K562 (cell line): Measurements from ENCODE around the gene CCDC183. TPM values are rescaled to one million over a fixed set of nuclear protein-coding genes. Genes with fewer than 3 reads are reported as not detected.

Experiments used
- ATF1 ChIP-seq, 2 experiments: fragments of 450-650 bp in 1 of 2; IDR thresholded peaks; 2 replicates each; pipeline ENCODE4 v1.6.1; 2016; ENCODE audit warnings: missing compliant biosample characterization in 1 of 2, missing genetic modification characterization in 1 of 2
- BRD9 ChIP-seq: fragments of 450-650 bp; IDR thresholded peaks from 2 replicates; pipeline ENCODE4 v1.6.1; 2018; ENCODE audit warnings: low read depth; ENCODE audit not compliant: partially characterized antibody
- CREM ChIP-seq: IDR thresholded peaks from 2 replicates; pipeline ENCODE4 v1.6.1; 2014; ENCODE audit warnings: antibody characterized with exemption, low read depth
- ETV1 ChIP-seq: fragments of 450-650 bp; conservative IDR thresholded peaks from 2 replicates; pipeline ENCODE4 v1.6.1; 2016; ENCODE audit warnings: missing genetic modification characterization, control low read depth, low read depth, missing compliant biosample characterization
- GATAD2B ChIP-seq: fragments of 450-650 bp; IDR thresholded peaks from 2 replicates; pipeline ENCODE4 v1.6.1; 2017; ENCODE audit warnings: mild to moderate bottlenecking, borderline replicate concordance
- HDAC1 ChIP-seq, 2 experiments: fragments of 450-650 bp; IDR thresholded peaks; 2 replicates each; pipeline ENCODE4 v1.6.1; 2016 to 2017; ENCODE audit warnings: inconsistent platforms in 1 of 2, mild to moderate bottlenecking in 1 of 2, moderate library complexity in 1 of 2
- HMGN3 ChIP-seq: IDR thresholded peaks from 2 replicates; pipeline ENCODE4 v1.6.1; 2011; ENCODE audit warnings: borderline replicate concordance, low read depth, mild to moderate bottlenecking, mixed read lengths, low read length; ENCODE audit not compliant: insufficient read length; ENCODE audit errors: extremely low read depth
- KLF13 ChIP-seq: fragments of 450-650 bp; IDR thresholded peaks from 2 replicates; pipeline ENCODE4 v1.6.1; 2016; ENCODE audit warnings: missing genetic modification characterization, low read depth, mild to moderate bottlenecking, missing compliant biosample characterization, moderate library complexity, borderline replicate concordance
- NRF1 ChIP-seq, 2 experiments: fragments of 450-650 bp; IDR thresholded peaks in 1 of 2; conservative IDR thresholded peaks in 1 of 2; 2 replicates each; pipeline ENCODE4 v1.6.1; 2014; ENCODE audit warnings: mild to moderate bottlenecking in 2 of 2
- POLR2G ChIP-seq: fragments of 200-400 bp; formaldehyde crosslinking; IDR thresholded peaks from 2 replicates; pipeline ENCODE4 v1.6.1; 2017; ENCODE audit warnings: low read depth, mild to moderate bottlenecking, antibody characterized with exemption, low read length, moderate library complexity
- RB1 ChIP-seq: fragments of 450-650 bp; IDR thresholded peaks from 2 replicates; pipeline ENCODE4 v1.6.1; 2017; ENCODE audit warnings: low read depth, mild to moderate bottlenecking
- RBFOX2 ChIP-seq: fragments of 200-400 bp; formaldehyde crosslinking; IDR thresholded peaks from 2 replicates; pipeline ENCODE4 v1.6.1; 2017; ENCODE audit warnings: low read depth, mild to moderate bottlenecking, low read length, moderate library complexity
- RBM22 ChIP-seq: fragments of 200-400 bp; formaldehyde crosslinking; IDR thresholded peaks from 2 replicates; pipeline ENCODE4 v1.6.1; 2018; ENCODE audit warnings: low read length, low read depth; ENCODE audit not compliant: poor library complexity, severe bottlenecking
- RBM25 ChIP-seq: fragments of 200-400 bp; formaldehyde crosslinking; IDR thresholded peaks from 2 replicates; pipeline ENCODE4 v1.6.1; 2018; ENCODE audit warnings: low read length, low read depth, moderate library complexity; ENCODE audit not compliant: severe bottlenecking
- SOX6 ChIP-seq: fragments of 450-650 bp; IDR thresholded peaks from 2 replicates; pipeline ENCODE4 v1.6.1; 2014; ENCODE audit warnings: mild to moderate bottlenecking
- STAG1 ChIP-seq: sonication (generic); formaldehyde crosslinking; IDR thresholded peaks from 2 replicates; pipeline ENCODE4 v1.5.0; 2020; ENCODE audit warnings: missing genetic modification reagents, borderline replicate concordance
- SUPT5H ChIP-seq: fragments of 450-650 bp; IDR thresholded peaks from 2 replicates; pipeline ENCODE4 v1.6.1; 2016
- ZNF232 ChIP-seq: sonication (generic); formaldehyde crosslinking; IDR thresholded peaks from 2 replicates; pipeline ENCODE4 v1.8.0; 2022; ENCODE audit warnings: mild to moderate bottlenecking, missing genetic modification reagents
- ZNF263 ChIP-seq: sonication (generic); formaldehyde crosslinking; IDR thresholded peaks from 2 replicates; pipeline ENCODE4 v1.8.0; 2022; ENCODE audit warnings: mild to moderate bottlenecking, missing genetic modification reagents, borderline replicate concordance
- polyA plus RNA-seq, 8 experiments: library from polyadenylated mRNA; depleted of rRNA in 4 of 8; stranded (reverse) in 5 of 8; unstranded in 3 of 8; fragments of >200 nt; fragmentation: Nextera tagmentation in 2 of 8; fragmentation: Illumina TruSeq in 1 of 8; extraction: Ambion mirVana in 2 of 8; extraction: Trizol in 1 of 8; gene quantifications; 2 replicates each; pipeline versions ENCODE4 v1.2.1 to v1.2.3, GENCODE V29; 2011 to 2014; ENCODE audit warnings: inconsistent platforms in 1 of 8, missing spikeins in 1 of 8
- total RNA-seq, 7 experiments: library from RNA; depleted of rRNA in 6 of 7; stranded (reverse); fragments of >200 nt in 6 of 7; fragmentation: Illumina TruSeq in 2 of 7; extraction: Trizol in 2 of 7; gene quantifications; 2 replicates each; pipeline versions ENCODE4 v1.2.1 to v1.2.3, GENCODE V29; 2011 to 2021; ENCODE audit warnings: low replicate concordance in 1 of 7
- TF ChIP-seq, protein P1 (sequence below), 2 experiments: fragments of 450-650 bp; conservative IDR thresholded peaks; 2 replicates each; pipeline ENCODE4 v1.6.1; 2017; ENCODE audit warnings: mild to moderate bottlenecking in 2 of 2, moderate library complexity in 2 of 2
- TF ChIP-seq, protein P2 (sequence below): fragments of 250-450 bp; sonication (Bioruptor Pico); IDR thresholded peaks from 2 replicates; pipeline ENCODE4 v1.4.0; 2020

Gene CCDC183
- total and polyA plus RNA-seq, 9 of the 15 experiments (the other 6 are each of a cell fraction or from before 2014, with no cell fraction given) = 0.21 to 0.60 (median 0.29) TPM; not detected in 4

DNA sequence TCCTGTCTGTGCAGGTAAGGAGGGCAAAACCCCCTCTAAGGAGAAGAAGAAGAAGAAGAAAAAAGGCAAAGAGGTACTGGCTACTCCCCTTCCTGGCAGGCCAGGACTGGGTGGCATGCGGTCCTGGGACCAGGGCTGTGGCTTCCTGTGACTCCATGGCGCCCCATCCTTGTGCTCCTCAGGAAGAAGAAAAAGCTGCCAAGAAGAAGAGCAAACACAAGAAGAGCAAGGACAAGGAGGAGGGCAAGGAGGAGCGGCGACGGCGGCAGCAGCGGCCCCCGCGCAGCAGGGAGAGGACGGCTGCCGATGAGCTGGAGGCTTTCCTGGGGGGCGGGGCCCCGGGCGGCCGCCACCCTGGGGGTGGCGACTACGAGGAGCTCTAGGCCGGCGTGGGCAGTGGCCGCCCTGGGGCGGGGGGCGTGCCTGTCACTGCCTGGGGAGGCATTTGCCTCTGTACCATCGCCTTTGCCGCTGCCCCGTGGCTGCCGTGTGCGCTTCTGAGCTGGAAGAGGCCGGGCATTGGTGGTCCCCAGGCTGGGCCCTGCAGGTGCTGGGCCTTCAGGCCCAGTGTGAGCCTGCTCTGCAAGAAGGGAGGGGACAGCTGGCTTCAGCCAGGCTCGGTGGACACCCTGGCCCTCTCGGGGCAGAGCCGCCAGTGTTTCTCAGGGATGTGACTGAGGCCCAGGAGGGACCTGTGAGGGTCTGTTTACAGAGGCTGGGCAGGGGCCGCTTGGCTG lies 44.2 kb downstream of the CCDC183 start (continued):
- TF ChIP-seq GATAD2B (no peak), RBFOX2 (peak; percentile 55), HDAC1 (IDR thresholded peaks at IDR 0.05) (0 out of 4 replicates have a peak, but pooled peaks of 1 of the 2 experiments have one; percentile 24), ZNF232 (CRISPR knock-in tag) (no peak), STAG1 (CRISPR knock-in tag) (no peak; the same call in 1 of the 2 replicates), POLR2G (peak; percentile 75), RBM25 (no peak), ATF1 (CRISPR knock-in tag; IDR thresholded peaks at IDR 0.05) (no peak), ATF1 (tag; IDR thresholded peaks at IDR 0.05) (peak; percentile 14; the same call in 1 of the 2 replicates), KLF13 (tag) (peak; percentile 58; the same call in 1 of the 2 replicates), CREM (no peak), ETV1 (tag) (no peak), ZNF263 (CRISPR knock-in tag) (peak; percentile 73; the same call in 1 of the 2 replicates), NRF1 (conservative IDR thresholded peaks at IDR 0.05 in 1 of 2, IDR thresholded peaks at IDR 0.05 in 1 of 2) (peak; percentile 53 to 65; a peak in 3 of 4 replicates), RB1 (no peak), SOX6 (no peak), RBM22 (peak; percentile 89), BRD9 (no peak), HMGN3 (peak; percentile 71), SUPT5H (peak; percentile 54; the same call in 1 of the 2 replicates)
- TF ChIP-seq, protein P1, sequence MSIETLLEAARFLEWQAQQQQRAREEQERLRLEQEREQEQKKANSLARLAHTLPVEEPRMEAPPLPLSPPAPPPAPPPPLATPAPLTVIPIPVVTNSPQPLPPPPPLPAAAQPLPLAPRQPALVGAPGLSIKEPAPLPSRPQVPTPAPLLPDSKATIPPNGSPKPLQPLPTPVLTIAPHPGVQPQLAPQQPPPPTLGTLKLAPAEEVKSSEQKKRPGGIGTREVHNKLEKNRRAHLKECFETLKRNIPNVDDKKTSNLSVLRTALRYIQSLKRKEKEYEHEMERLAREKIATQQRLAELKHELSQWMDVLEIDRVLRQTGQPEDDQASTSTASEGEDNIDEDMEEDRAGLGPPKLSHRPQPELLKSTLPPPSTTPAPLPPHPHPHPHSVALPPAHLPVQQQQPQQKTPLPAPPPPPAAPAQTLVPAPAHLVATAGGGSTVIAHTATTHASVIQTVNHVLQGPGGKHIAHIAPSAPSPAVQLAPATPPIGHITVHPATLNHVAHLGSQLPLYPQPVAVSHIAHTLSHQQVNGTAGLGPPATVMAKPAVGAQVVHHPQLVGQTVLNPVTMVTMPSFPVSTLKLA (conservative IDR thresholded peaks at IDR 0.05) = 0 out of 4 replicates have a peak, but pooled peaks of 1 of the 2 experiments have one; percentile 37
- TF ChIP-seq, protein P2, sequence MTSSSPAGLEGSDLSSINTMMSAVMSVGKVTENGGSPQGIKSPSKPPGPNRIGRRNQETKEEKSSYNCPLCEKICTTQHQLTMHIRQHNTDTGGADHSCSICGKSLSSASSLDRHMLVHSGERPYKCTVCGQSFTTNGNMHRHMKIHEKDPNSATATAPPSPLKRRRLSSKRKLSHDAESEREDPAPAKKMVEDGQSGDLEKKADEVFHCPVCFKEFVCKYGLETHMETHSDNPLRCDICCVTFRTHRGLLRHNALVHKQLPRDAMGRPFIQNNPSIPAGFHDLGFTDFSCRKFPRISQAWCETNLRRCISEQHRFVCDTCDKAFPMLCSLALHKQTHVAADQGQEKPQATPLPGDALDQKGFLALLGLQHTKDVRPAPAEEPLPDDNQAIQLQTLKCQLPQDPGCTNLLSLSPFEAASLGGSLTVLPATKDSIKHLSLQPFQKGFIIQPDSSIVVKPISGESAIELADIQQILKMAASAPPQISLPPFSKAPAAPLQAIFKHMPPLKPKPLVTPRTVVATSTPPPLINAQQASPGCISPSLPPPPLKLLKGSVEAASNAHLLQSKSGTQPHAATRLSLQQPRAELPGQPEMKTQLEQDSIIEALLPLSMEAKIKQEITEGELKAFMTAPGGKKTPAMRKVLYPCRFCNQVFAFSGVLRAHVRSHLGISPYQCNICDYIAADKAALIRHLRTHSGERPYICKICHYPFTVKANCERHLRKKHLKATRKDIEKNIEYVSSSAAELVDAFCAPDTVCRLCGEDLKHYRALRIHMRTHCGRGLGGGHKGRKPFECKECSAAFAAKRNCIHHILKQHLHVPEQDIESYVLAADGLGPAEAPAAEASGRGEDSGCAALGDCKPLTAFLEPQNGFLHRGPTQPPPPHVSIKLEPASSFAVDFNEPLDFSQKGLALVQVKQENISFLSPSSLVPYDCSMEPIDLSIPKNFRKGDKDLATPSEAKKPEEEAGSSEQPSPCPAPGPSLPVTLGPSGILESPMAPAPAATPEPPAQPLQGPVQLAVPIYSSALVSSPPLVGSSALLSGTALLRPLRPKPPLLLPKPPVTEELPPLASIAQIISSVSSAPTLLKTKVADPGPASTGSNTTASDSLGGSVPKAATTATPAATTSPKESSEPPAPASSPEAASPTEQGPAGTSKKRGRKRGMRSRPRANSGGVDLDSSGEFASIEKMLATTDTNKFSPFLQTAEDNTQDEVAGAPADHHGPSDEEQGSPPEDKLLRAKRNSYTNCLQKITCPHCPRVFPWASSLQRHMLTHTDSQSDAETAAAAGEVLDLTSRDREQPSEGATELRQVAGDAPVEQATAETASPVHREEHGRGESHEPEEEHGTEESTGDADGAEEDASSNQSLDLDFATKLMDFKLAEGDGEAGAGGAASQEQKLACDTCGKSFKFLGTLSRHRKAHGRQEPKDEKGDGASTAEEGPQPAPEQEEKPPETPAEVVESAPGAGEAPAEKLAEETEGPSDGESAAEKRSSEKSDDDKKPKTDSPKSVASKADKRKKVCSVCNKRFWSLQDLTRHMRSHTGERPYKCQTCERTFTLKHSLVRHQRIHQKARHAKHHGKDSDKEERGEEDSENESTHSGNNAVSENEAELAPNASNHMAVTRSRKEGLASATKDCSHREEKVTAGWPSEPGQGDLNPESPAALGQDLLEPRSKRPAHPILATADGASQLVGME (CRISPR knock-in tag) = no peak
